T47D (cell line): ENCODE measurements around the gene TTC39B.
A peak's percentile ranks its signal among the peaks of the same experiment; 100 is the strongest.

Experiments used
- DNase-seq, 2 experiments: peaks; one replicate each; pipeline versions ENCODE4 v3.0.0 to v3.0.0-alpha.2; 2011 to 2012; ENCODE audit warnings: low read depth in 1 of 2, low spot score in 1 of 2
- JUND ChIP-seq: IDR thresholded peaks from 2 replicates; pipeline ENCODE4 v1.6.1; 2012; ENCODE audit warnings: low read depth
- in situ Hi-C: cut with HindIII; loops from 2 replicates; pipeline ENCODE4 v1.10.0; 2016; ENCODE audit warnings: low sequenced_read_pairs, low pct_unique_long_range_greater_than_20kb

The TTC39B gene

GRCh38 chr9:15225564-15226126 lies 81.4 kb downstream of the TTC39B start:
- no peak for DNase-seq
- no peak for TF ChIP-seq JUND
- in situ Hi-C loops = no loop called here

GRCh38 chr9:15222313-15222712 lies 84.7 kb downstream of the TTC39B start:
- no peak for TF ChIP-seq JUND
- DNase-seq = no peak
- in situ Hi-C loops = no loop called here

- no peak for TF ChIP-seq JUND
- in situ Hi-C loops = no loop called here
Observed at GRCh38 chr9:15221746-15222145, 85.3 kb downstream of the TTC39B start.

GRCh38 chr9:15220658-15221318 lies 86.2 kb downstream of the TTC39B start:
- DNase-seq = no peak
- no peak for TF ChIP-seq JUND
- in situ Hi-C loops = no loop called here

More at GRCh38 chr9:15221746-15222145, 85.3 kb downstream of the TTC39B start:
- DNase-seq = no peak

GRCh38 chr9:15219546-15219945 lies 87.5 kb downstream of the TTC39B start:
- no peak for TF ChIP-seq JUND
- DNase-seq = no peak
- in situ Hi-C loops = no loop called here

GRCh38 chr9:15218994-15219393 lies 88.0 kb downstream of the TTC39B start:
- no peak for TF ChIP-seq JUND
- no peak for DNase-seq
- in situ Hi-C loops = no loop called here

- no peak for TF ChIP-seq JUND
- in situ Hi-C loops = no loop called here
Observed at GRCh38 chr9:15213249-15213648, 93.8 kb downstream of the TTC39B start.

GRCh38 chr9:15211815-15212495 lies 95.1 kb downstream of the TTC39B start:
- no peak for DNase-seq
- in situ Hi-C loops = no loop called here
- TF ChIP-seq JUND = no peak

More at GRCh38 chr9:15213249-15213648, 93.8 kb downstream of the TTC39B start:
- no peak for DNase-seq

GRCh38 chr9:15211160-15211814 lies 95.7 kb downstream of the TTC39B start:
- no peak for TF ChIP-seq JUND
- peak in 1 of 2 experiments; percentile 74 for DNase-seq
- in situ Hi-C loops = no loop called here

- in situ Hi-C loops = no loop called here
- TF ChIP-seq JUND = no peak
- no peak for DNase-seq
Observed at GRCh38 chr9:15206903-15207696, 99.9 kb downstream of the TTC39B start.

- TF ChIP-seq JUND = no peak
- no peak for DNase-seq
- in situ Hi-C loops = no loop called here
Observed at GRCh38 chr9:15205632-15206420, 101.2 kb downstream of the TTC39B start.
